ENCODE measurements around the gene PSMB7.

Gene PSMB7

GRCh38 chr9:124409410-124409809 is 5.8 kb downstream of the PSMB7 start:
- no peak overlapping the region for H3K27ac ChIP-seq (ENCODE audit: low read length)
- H2AFZ ChIP-seq (ENCODE audit: low read depth, low read length): no peak overlapping the region
- no peak overlapping the region for H3K9ac ChIP-seq (ENCODE audit: low read depth, low read length)
- H3K4me3 ChIP-seq (ENCODE audit: low read depth in 1 of 2, low read length in 2 of 2): no peak overlapping the region
- no peaks in the 10 kb centered on the region for H3K9me3 ChIP-seq (ENCODE audit: insufficient read depth, low read length, severe bottlenecking)
- TF ChIP-seq CTCF (IDR thresholded peaks at IDR 0.05; ENCODE audit: borderline replicate concordance, extremely low read depth, low read length, poor library complexity, severe bottlenecking) (no peak), EZH2 (IDR thresholded peaks at IDR 0.05; ENCODE audit: borderline replicate concordance, low read depth, low read length, severe bottlenecking) (no peak)
- peaks cover 90% of the 10 kb centered on the region for H3K36me3 ChIP-seq (ENCODE audit: insufficient read depth, low read length)
- DNase-seq: no peak
- H3K4me1 ChIP-seq (ENCODE audit: insufficient read depth, low read length): peaks cover 28% of the 10 kb centered on the region
- no peak for ATAC-seq (ENCODE audit: insufficient read depth, low read depth)
- H3K27me3 ChIP-seq (ENCODE audit: insufficient read depth, low read length, poor library complexity): no peaks in the 10 kb centered on the region
- H3K79me2 ChIP-seq (ENCODE audit: insufficient read depth, low read length): peaks cover 77% of the 10 kb centered on the region
- H3K4me2 ChIP-seq (ENCODE audit: insufficient read depth, low read length): no peak overlapping the region
- peaks cover 27% of the 10 kb centered on the region; the same call in 1 of the 2 replicates for H4K20me1 ChIP-seq (ENCODE audit: insufficient read depth, low read length)

- Histone ChIP-seq H3K27me3 (ENCODE audit: insufficient read depth, low read length, poor library complexity) (no peaks in the 10 kb centered on the region), H3K27ac (ENCODE audit: low read length) (no peak overlapping the region), H3K36me3 (ENCODE audit: insufficient read depth, low read length) (peaks cover 88% of the 10 kb centered on the region), H4K20me1 (ENCODE audit: insufficient read depth, low read length) (peaks cover 57% of the 10 kb centered on the region), H2AFZ (ENCODE audit: low read depth, low read length) (no peak overlapping the region), H3K79me2 (ENCODE audit: insufficient read depth, low read length) (peaks cover 85% of the 10 kb centered on the region), H3K9ac (ENCODE audit: low read depth, low read length) (no peak overlapping the region), H3K4me2 (ENCODE audit: insufficient read depth, low read length) (no peak overlapping the region), H3K4me3 (ENCODE audit: low read depth in 1 of 2, low read length in 2 of 2) (no peak overlapping the region), H3K9me3 (ENCODE audit: insufficient read depth, low read length, severe bottlenecking) (no peaks in the 10 kb centered on the region), H3K4me1 (ENCODE audit: insufficient read depth, low read length) (no peaks in the 10 kb centered on the region)
- DNase-seq (no peak), ATAC-seq (ENCODE audit: insufficient read depth, low read depth) (no peak)
- TF ChIP-seq EZH2 (IDR thresholded peaks at IDR 0.05; ENCODE audit: borderline replicate concordance, low read depth, low read length, severe bottlenecking): no peak
These were observed 12.0 kb downstream of the PSMB7 start for GRCh38 chr9:124403246-124403645.

GRCh38 chr9:124399968-124400940 is 15.0 kb downstream of the PSMB7 start:
- Histone ChIP-seq H3K4me2 (ENCODE audit: insufficient read depth, low read length) (no peak overlapping the region), H3K79me2 (ENCODE audit: insufficient read depth, low read length) (peaks cover 91% of the 10 kb centered on the region), H2AFZ (ENCODE audit: low read depth, low read length) (no peak overlapping the region), H4K20me1 (ENCODE audit: insufficient read depth, low read length) (peaks cover 69% of the 10 kb centered on the region), H3K9me3 (ENCODE audit: insufficient read depth, low read length, severe bottlenecking) (no peaks in the 10 kb centered on the region), H3K36me3 (ENCODE audit: insufficient read depth, low read length) (peaks cover 79% of the 10 kb centered on the region), H3K27ac (ENCODE audit: low read length) (no peak overlapping the region), H3K27me3 (ENCODE audit: insufficient read depth, low read length, poor library complexity) (no peaks in the 10 kb centered on the region), H3K4me1 (ENCODE audit: insufficient read depth, low read length) (no peaks in the 10 kb centered on the region), H3K9ac (ENCODE audit: low read depth, low read length) (no peak overlapping the region), H3K4me3 (ENCODE audit: low read depth in 1 of 2, low read length in 2 of 2) (no peak overlapping the region)
- TF ChIP-seq EZH2 (IDR thresholded peaks at IDR 0.05; ENCODE audit: borderline replicate concordance, low read depth, low read length, severe bottlenecking): no peak
- TF ChIP-seq CTCF (IDR thresholded peaks at IDR 0.05; ENCODE audit: borderline replicate concordance, extremely low read depth, low read length, poor library complexity, severe bottlenecking): no peak
- ATAC-seq (ENCODE audit: insufficient read depth, low read depth) (no peak), DNase-seq (no peak)

GRCh38 chr9:124399323-124399967 is 15.8 kb downstream of the PSMB7 start:
- H3K4me1 ChIP-seq (ENCODE audit: insufficient read depth, low read length): no peaks in the 10 kb centered on the region
- no peaks in the 10 kb centered on the region for H3K9me3 ChIP-seq (ENCODE audit: insufficient read depth, low read length, severe bottlenecking)
- H3K27me3 ChIP-seq (ENCODE audit: insufficient read depth, low read length, poor library complexity): no peaks in the 10 kb centered on the region
- TF ChIP-seq CTCF (IDR thresholded peaks at IDR 0.05; ENCODE audit: borderline replicate concordance, extremely low read depth, low read length, poor library complexity, severe bottlenecking) (no peak), EZH2 (IDR thresholded peaks at IDR 0.05; ENCODE audit: borderline replicate concordance, low read depth, low read length, severe bottlenecking) (no peak)
- ATAC-seq (ENCODE audit: insufficient read depth, low read depth) (no peak), DNase-seq (no peak)
- H3K27ac ChIP-seq (ENCODE audit: low read length): no peak overlapping the region
- H3K79me2 ChIP-seq (ENCODE audit: insufficient read depth, low read length): peaks cover 99% of the 10 kb centered on the region
- no peak overlapping the region for H3K9ac ChIP-seq (ENCODE audit: low read depth, low read length)
- peaks cover 73% of the 10 kb centered on the region for H3K36me3 ChIP-seq (ENCODE audit: insufficient read depth, low read length)
- H3K4me3 ChIP-seq (ENCODE audit: low read depth in 1 of 2, low read length in 2 of 2): no peak overlapping the region
- peaks cover 66% of the 10 kb centered on the region for H4K20me1 ChIP-seq (ENCODE audit: insufficient read depth, low read length)
- H3K4me2 ChIP-seq (ENCODE audit: insufficient read depth, low read length): no peak overlapping the region
- no peak overlapping the region for H2AFZ ChIP-seq (ENCODE audit: low read depth, low read length)
